Muscle layer of duodenum (tissue), 2 donors: Measurements from ENCODE around the gene GRB10.

Experiments used
- H3K27ac ChIP-seq: one replicate; pipeline ENCODE4 v1.7.0; 2013; ENCODE audit warnings: mild to moderate bottlenecking, low read length
- H3K27me3 ChIP-seq: one replicate; pipeline ENCODE4 v1.7.0; 2013; ENCODE audit warnings: low read depth, mild to moderate bottlenecking, control low read depth, low read length
- H3K36me3 ChIP-seq, 2 donors: one replicate each; pipeline ENCODE4 v1.7.0; 2013; ENCODE audit warnings: low read length in 2 of 2, control low read depth in 1 of 2, mild to moderate bottlenecking in 1 of 2; ENCODE audit not compliant: insufficient read depth in 2 of 2, control insufficient read depth in 1 of 2
- H3K4me1 ChIP-seq, 2 donors: one replicate each; pipeline ENCODE4 v1.7.0; 2013; ENCODE audit warnings: low read length in 2 of 2, mild to moderate bottlenecking in 2 of 2, control low read depth in 1 of 2, moderate library complexity in 1 of 2; ENCODE audit not compliant: insufficient read depth in 2 of 2, control insufficient read depth in 1 of 2
- H3K4me3 ChIP-seq, 2 donors: one replicate each; pipeline ENCODE4 v1.7.0; 2013; ENCODE audit warnings: low read length in 2 of 2, low read depth in 1 of 2, mild to moderate bottlenecking in 1 of 2
- H3K9me3 ChIP-seq, 2 donors: one replicate each; pipeline ENCODE4 v1.7.0; 2013; ENCODE audit warnings: low read length in 2 of 2, control low read depth in 1 of 2, mild to moderate bottlenecking in 1 of 2; ENCODE audit not compliant: control insufficient read depth in 1 of 2
- donor health status: healthy.

GRB10 gene

GRCh38 chr7:50713123-50713965, 69.4 kb downstream of the GRB10 start:
- H3K9me3 ChIP-seq: no peaks in the 10 kb centered on the region
- no peaks in the 10 kb centered on the region for H3K27me3 ChIP-seq
- no peak overlapping the region for H3K4me3 ChIP-seq
- H3K36me3 ChIP-seq: no peaks in the 10 kb centered on the region
- H3K27ac ChIP-seq: no peak overlapping the region
- H3K4me1 ChIP-seq: peaks cover 8 to 41% of the 10 kb centered on the region in 2 donors

GRCh38 chr7:50712252-50713122, 70.2 kb downstream of the GRB10 start:
- Histone ChIP-seq H3K4me3 (no peak overlapping the region), H3K9me3 (no peaks in the 10 kb centered on the region), H3K27ac (no peak overlapping the region)

GRCh38 chr7:50711271-50712175, 71.2 kb downstream of the GRB10 start:
- Histone ChIP-seq H3K27ac (no peak overlapping the region), H3K4me1 (peaks cover 8 to 53% of the 10 kb centered on the region in 2 donors), H3K9me3 (no peaks in the 10 kb centered on the region), H3K4me3 (no peak overlapping the region), H3K36me3 (no peaks in the 10 kb centered on the region), H3K27me3 (no peaks in the 10 kb centered on the region)

More at GRCh38 chr7:50712252-50713122, 70.2 kb downstream of the GRB10 start:
- Histone ChIP-seq H3K36me3 (no peaks in the 10 kb centered on the region), H3K27me3 (no peaks in the 10 kb centered on the region), H3K4me1 (peaks cover 8 to 46% of the 10 kb centered on the region in 2 donors)

- Histone ChIP-seq H3K9me3 (no peaks in the 10 kb centered on the region), H3K27ac (no peak overlapping the region), H3K4me1 (peaks cover 4 to 55% of the 10 kb centered on the region in 2 donors), H3K4me3 (no peak overlapping the region), H3K36me3 (no peaks in the 10 kb centered on the region), H3K27me3 (no peaks in the 10 kb centered on the region)
These were observed 72.1 kb downstream of the GRB10 start for GRCh38 chr7:50710441-50711154.

- H3K27ac ChIP-seq: no peak overlapping the region
- no peaks in the 10 kb centered on the region for H3K9me3 ChIP-seq
- peaks cover 0 to 49% of the 10 kb centered on the region in 2 donors for H3K4me1 ChIP-seq
- H3K4me3 ChIP-seq: no peak overlapping the region
- no peaks in the 10 kb centered on the region for H3K36me3 ChIP-seq
- H3K27me3 ChIP-seq: no peaks in the 10 kb centered on the region
These were observed 73.5 kb downstream of the GRB10 start for GRCh38 chr7:50709151-50709550.

GRCh38 chr7:50707236-50708006, 75.3 kb downstream of the GRB10 start:
- Histone ChIP-seq H3K27ac (no peak overlapping the region), H3K4me3 (no peak overlapping the region), H3K27me3 (no peaks in the 10 kb centered on the region), H3K36me3 (peaks cover 5 to 7% of the 10 kb centered on the region in 2 donors), H3K4me1 (peaks cover 0 to 39% of the 10 kb centered on the region in 2 donors), H3K9me3 (no peaks in the 10 kb centered on the region)

- H3K27ac ChIP-seq: no peak overlapping the region
- peaks cover 7 to 16% of the 10 kb centered on the region in 2 donors for H3K36me3 ChIP-seq
- H3K4me3 ChIP-seq: no peak overlapping the region
- H3K4me1 ChIP-seq: peaks cover 0 to 30% of the 10 kb centered on the region in 2 donors
- no peaks in the 10 kb centered on the region for H3K27me3 ChIP-seq
- H3K9me3 ChIP-seq: no peaks in the 10 kb centered on the region
These were observed 76.2 kb downstream of the GRB10 start for GRCh38 chr7:50706469-50706937.

GRCh38 chr7:50704844-50705243, 77.9 kb downstream of the GRB10 start:
- Histone ChIP-seq H3K4me1 (peaks cover 0 to 19% of the 10 kb centered on the region in 2 donors), H3K27ac (no peak overlapping the region), H3K27me3 (no peaks in the 10 kb centered on the region)

GRCh38 chr7:50703654-50704053, 79.0 kb downstream of the GRB10 start:
- Histone ChIP-seq H3K4me3 (no peak overlapping the region), H3K36me3 (peaks cover 7 to 16% of the 10 kb centered on the region in 2 donors), H3K27ac (no peak overlapping the region), H3K4me1 (peaks cover 0 to 16% of the 10 kb centered on the region in 2 donors), H3K9me3 (no peaks in the 10 kb centered on the region), H3K27me3 (no peaks in the 10 kb centered on the region)

More at GRCh38 chr7:50704844-50705243, 77.9 kb downstream of the GRB10 start:
- Histone ChIP-seq H3K9me3 (no peaks in the 10 kb centered on the region), H3K36me3 (peaks cover 7 to 16% of the 10 kb centered on the region in 2 donors), H3K4me3 (no peak overlapping the region)
